WERI-Rb-1 (cell line): ENCODE measurements around the gene OFD1.

Experiments
- DNase-seq: peaks from one replicate; pipeline ENCODE4 v3.0.0-alpha.2; 2020
- H3K27ac ChIP-seq: fragments of 250-450 bp; sonication (Bioruptor Pico); 2 replicates; pipeline ENCODE4 v1.5.1; 2020; ENCODE audit warnings: mild to moderate bottlenecking, moderate library complexity
- H3K27me3 ChIP-seq: fragments of 250-450 bp; sonication (Bioruptor Pico); 2 replicates; pipeline ENCODE4 v1.5.1; 2021; ENCODE audit warnings: mild to moderate bottlenecking, low read depth, moderate library complexity; ENCODE audit not compliant: insufficient read depth, severe bottlenecking
- H3K36me3 ChIP-seq: fragments of 250-450 bp; sonication (Bioruptor Pico); 2 replicates; pipeline ENCODE4 v1.5.1; 2020; ENCODE audit warnings: mild to moderate bottlenecking, moderate library complexity
- H3K4me3 ChIP-seq: 2 replicates; pipeline ENCODE4 v1.5.1; 2011; ENCODE audit warnings: low read depth, mild to moderate bottlenecking, control low read depth, low read length
- H3K9me3 ChIP-seq: fragments of 250-450 bp; sonication (Bioruptor Pico); 2 replicates; pipeline ENCODE4 v1.5.1; 2021; ENCODE audit warnings: mild to moderate bottlenecking, moderate library complexity; ENCODE audit not compliant: severe bottlenecking
- CTCF ChIP-seq: IDR thresholded peaks from 2 replicates; pipeline ENCODE4 v1.5.1; 2011; ENCODE audit warnings: low read depth, mild to moderate bottlenecking, control low read depth, inconsistent platforms, low read length

Gene OFD1

GRCh38 chrX:13698432-13698831 is 36.1 kb upstream of the OFD1 start:
- H3K9me3 ChIP-seq: no peaks in the 10 kb centered on the region
- no peak for TF ChIP-seq CTCF
- H3K36me3 ChIP-seq: no peaks in the 10 kb centered on the region; the same call in 1 of the 2 replicates
- DNase-seq: no peak
- no peak overlapping the region for H3K27ac ChIP-seq
- H3K27me3 ChIP-seq: no peaks in the 10 kb centered on the region
- no peak overlapping the region for H3K4me3 ChIP-seq

GRCh38 chrX:13699183-13699826 is 35.2 kb upstream of the OFD1 start:
- Histone ChIP-seq H3K9me3 (no peaks in the 10 kb centered on the region), H3K4me3 (no peak overlapping the region), H3K27me3 (no peaks in the 10 kb centered on the region), H3K27ac (no peak overlapping the region), H3K36me3 (no peaks in the 10 kb centered on the region; the same call in 1 of the 2 replicates)
- TF ChIP-seq CTCF: no peak
- DNase-seq: no peak

GRCh38 chrX:13700380-13700779 is 34.2 kb upstream of the OFD1 start:
- Histone ChIP-seq H3K9me3 (no peaks in the 10 kb centered on the region), H3K27ac (no peak overlapping the region), H3K27me3 (no peaks in the 10 kb centered on the region), H3K4me3 (no peak overlapping the region), H3K36me3 (peaks cover 3% of the 10 kb centered on the region; the same call in 1 of the 2 replicates)
- no peak for DNase-seq
- no peak for TF ChIP-seq CTCF

- DNase-seq: no peak
- H3K27ac ChIP-seq: no peak overlapping the region
- no peak for TF ChIP-seq CTCF
- no peaks in the 10 kb centered on the region for H3K9me3 ChIP-seq
- H3K36me3 ChIP-seq: peaks cover 3% of the 10 kb centered on the region; the same call in 1 of the 2 replicates
- no peak overlapping the region for H3K4me3 ChIP-seq
- H3K27me3 ChIP-seq: no peaks in the 10 kb centered on the region
Measured at GRCh38 chrX:13702111-13702789, 32.3 kb upstream of the OFD1 start.

- no peak for TF ChIP-seq CTCF
- H3K9me3 ChIP-seq: no peaks in the 10 kb centered on the region
- no peak overlapping the region for H3K4me3 ChIP-seq
- DNase-seq: no peak
- no peaks in the 10 kb centered on the region for H3K27me3 ChIP-seq
- H3K36me3 ChIP-seq: peaks cover 3% of the 10 kb centered on the region
- H3K27ac ChIP-seq: no peak overlapping the region
Measured at GRCh38 chrX:13703135-13703534, 31.4 kb upstream of the OFD1 start.
